Activated CD4-positive, alpha-beta T cell treated with anti-CD3 and anti-CD28 coated beads for 36 hours (primary cell): ENCODE measurements around the gene TMEM128. TPM values are rescaled to one million over a fixed set of nuclear protein-coding genes. Genes with fewer than 3 reads are reported as not detected.

Experiments
- ATAC-seq: fragments of 200-7000 bp; cut with Tn5 transposase; one replicate; pipeline ENCODE4 v1.10.0; 2021; ENCODE audit warnings: mild to moderate bottlenecking, moderate library complexity
- CTCF ChIA-PET: fragments of 350-600 bp; sonication (Branson Sonifier 250); formaldehyde crosslinking; loops from one replicate; lab custom pipeline; 2021; ENCODE audit warnings: antibody characterized with exemption; lab: Charles Lee
- POLR2A ChIA-PET: fragments of 350-600 bp; sonication (Branson Sonifier 250); formaldehyde crosslinking; loops from one replicate; lab custom pipeline; 2021; ENCODE audit warnings: antibody characterized with exemption, inconsistent platforms; lab: Charles Lee
- DNase-seq: peaks from one replicate; pipeline ENCODE4 v3.0.0-alpha.2; 2020
- H3K27ac Mint-ChIP-seq: one replicate; pipeline ENCODE4 v1.8.0; 2021; ENCODE audit warnings: mixed read lengths
- H3K27me3 Mint-ChIP-seq: one replicate; pipeline ENCODE4 v1.8.0; 2021; ENCODE audit warnings: mixed read lengths
- H3K36me3 Mint-ChIP-seq: one replicate; pipeline ENCODE4 v1.8.0; 2021; ENCODE audit warnings: low read depth, mixed read lengths
- H3K4me1 Mint-ChIP-seq: one replicate; pipeline ENCODE4 v1.8.0; 2021; ENCODE audit warnings: mixed read lengths
- H3K4me3 Mint-ChIP-seq: one replicate; pipeline ENCODE4 v1.8.0; 2021; ENCODE audit warnings: mild to moderate bottlenecking, moderate library complexity, mixed read lengths
- H3K9me3 Mint-ChIP-seq: one replicate; pipeline ENCODE4 v1.8.0; 2021; ENCODE audit warnings: low read depth, mixed read lengths
- intact Hi-C, 2 experiments: fragments of 100-400 bp; cut with DNase I in 1 of 2; cut with micrococcal nuclease in 1 of 2; formaldehyde crosslinking; loops; one replicate each; pipeline versions ENCODE4 v1.14.2 to v1.15.1; 2022 to 2024; cut with DNase I, micrococcal nuclease
- total RNA-seq, 2 experiments: library from RNA; stranded (reverse); gene quantifications; one replicate each; pipeline ENCODE4 v1.2.3, GENCODE V29; 2021

The TMEM128 gene, protein sequence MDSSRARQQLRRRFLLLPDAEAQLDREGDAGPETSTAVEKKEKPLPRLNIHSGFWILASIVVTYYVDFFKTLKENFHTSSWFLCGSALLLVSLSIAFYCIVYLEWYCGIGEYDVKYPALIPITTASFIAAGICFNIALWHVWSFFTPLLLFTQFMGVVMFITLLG
- 10 to 100 TPM; 14.6 to 25.3 TPM for total RNA-seq

DNA sequence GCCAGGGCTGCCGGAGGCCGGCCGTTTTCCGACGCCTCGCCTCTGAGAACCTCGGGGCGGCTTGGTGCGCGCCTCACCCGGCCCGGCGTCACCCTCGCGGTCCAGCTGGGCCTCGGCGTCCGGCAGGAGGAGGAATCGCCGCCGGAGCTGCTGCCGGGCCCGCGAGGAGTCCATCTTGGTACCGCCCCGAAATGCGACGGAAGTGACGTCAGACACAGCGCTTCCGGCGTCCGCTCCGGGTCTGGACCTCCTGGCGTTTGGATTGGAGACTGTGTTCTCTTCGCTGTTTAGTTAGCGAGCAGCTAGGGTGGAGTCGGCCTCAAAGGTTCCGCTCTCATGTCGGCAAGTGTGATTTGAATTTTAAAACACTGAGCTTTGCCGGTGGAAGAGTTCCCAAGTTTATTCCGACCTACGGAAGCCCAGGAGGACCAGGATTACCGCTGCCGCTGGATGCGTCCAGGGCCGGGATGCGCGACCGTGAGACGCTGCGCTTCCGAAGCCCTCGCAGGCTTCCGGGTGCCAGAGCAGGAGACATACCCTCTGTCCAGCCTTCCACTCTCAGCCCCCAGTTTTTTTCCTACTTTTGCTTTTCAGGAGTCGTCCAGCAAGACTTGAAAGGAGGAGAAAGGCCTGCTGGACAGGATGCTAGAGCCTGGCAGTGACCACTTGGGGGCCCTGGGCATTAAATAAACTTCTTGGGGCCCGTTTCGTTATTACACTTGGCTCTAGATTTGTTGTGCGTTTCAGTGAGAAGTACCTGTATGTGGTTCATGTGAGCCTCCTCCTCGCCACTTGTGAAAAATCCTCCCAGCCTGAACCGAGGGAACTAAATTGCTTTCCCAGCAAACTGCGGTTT lies at the start of gene TMEM128:
TMEM128 (minus strand) TSS at position 195 of the 856 bp plus-strand sequence; CDS start at position 174, 21 bp downstream.
- intact Hi-C loops = loop anchor here (1.0 to 5.0 kb wide), 8 partner anchors 42 to 1831 kb away; partner anchors contain the start of genes LYAR (in 2 of the 2), STX18 (in 2 of the 2), ZBTB49 (in 2 of the 2) and CFAP99 (in 1 of the 2)
- Mint-ChIP-seq H3K4me1 (peaks cover 26% of the 10 kb centered on the region), H3K36me3 (peaks cover 26% of the 10 kb centered on the region), H3K27ac (peak within 1 kb of the TSS; percentile 98), H3K4me3 (peak within 1 kb of the TSS; percentile 98), H3K27me3 (no peaks in the 10 kb centered on the region), H3K9me3 (no peaks in the 10 kb centered on the region)
- DNase-seq (peak; percentile 95), ATAC-seq (peak; percentile 98)
- ChIA-PET CTCF (interaction anchor here (1.0 to 3.2 kb wide), 5 partner anchors 12 to 88 kb away, joined by 3 to 14 read pairs (median 5); no protein-coding TSS in a partner anchor), POLR2A (no interaction called here)

GRCh38 chr4:4296283-4296846 lies 48.3 kb upstream of the TMEM128 start:
- H3K4me3 Mint-ChIP-seq = no peak overlapping the region
- H3K36me3 Mint-ChIP-seq = peaks cover 15% of the 10 kb centered on the region
- H3K9me3 Mint-ChIP-seq = peaks cover 2% of the 10 kb centered on the region
- POLR2A ChIA-PET = no interaction called here
- intact Hi-C loops = no loop called here
- H3K4me1 Mint-ChIP-seq = peaks cover 24% of the 10 kb centered on the region
- no peak overlapping the region for H3K27ac Mint-ChIP-seq
- CTCF ChIA-PET = interaction anchor here (1.3 kb wide), 1 partner anchor 44 kb away, joined by 3 read pairs; no protein-coding TSS in a partner anchor
- H3K27me3 Mint-ChIP-seq = no peaks in the 10 kb centered on the region
- DNase-seq (no peak), ATAC-seq (no peak)

DNA sequence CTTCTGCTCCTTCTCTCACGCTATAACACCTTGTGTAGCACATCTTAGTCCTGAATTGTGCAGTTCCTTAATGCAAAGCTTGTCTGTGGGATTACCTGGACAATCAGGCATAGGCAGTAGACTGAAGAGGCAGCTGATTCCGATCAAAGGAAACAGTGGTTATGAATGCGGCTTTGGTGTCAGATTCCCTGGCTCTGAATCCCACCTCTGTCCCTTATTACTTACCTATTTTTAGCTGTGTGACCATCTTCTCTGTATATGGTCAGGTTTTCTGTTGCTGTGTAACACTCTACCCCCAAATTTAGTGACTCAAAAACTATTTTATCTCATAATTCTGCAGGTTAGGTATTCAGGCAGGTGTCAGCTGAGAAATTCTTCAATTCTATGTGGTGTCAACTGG lies 45.3 kb upstream of the TMEM128 start:
- ChIA-PET CTCF (interaction anchor here (0.6 kb wide), 1 partner anchor 1852 kb away, joined by 4 read pairs; no protein-coding TSS in a partner anchor), POLR2A (interaction anchor here (0.8 kb wide), 1 partner anchor 10 kb away, joined by 3 read pairs; no protein-coding TSS in a partner anchor)
- H3K27me3 Mint-ChIP-seq = no peaks in the 10 kb centered on the region
- H3K4me3 Mint-ChIP-seq = no peak overlapping the region
- peaks cover 2% of the 10 kb centered on the region for H3K9me3 Mint-ChIP-seq
- intact Hi-C loops = loop anchor here in 1 of 2 experiments (5.0 kb wide), 2 partner anchors 1001 to 1974 kb away; partner anchors contain the start of genes RGS12 and WFS1
- peaks cover 17% of the 10 kb centered on the region for H3K36me3 Mint-ChIP-seq
- no peak for ATAC-seq
- no peak for DNase-seq
- H3K4me1 Mint-ChIP-seq = peaks cover 39% of the 10 kb centered on the region
- H3K27ac Mint-ChIP-seq = no peak overlapping the region

DNA sequence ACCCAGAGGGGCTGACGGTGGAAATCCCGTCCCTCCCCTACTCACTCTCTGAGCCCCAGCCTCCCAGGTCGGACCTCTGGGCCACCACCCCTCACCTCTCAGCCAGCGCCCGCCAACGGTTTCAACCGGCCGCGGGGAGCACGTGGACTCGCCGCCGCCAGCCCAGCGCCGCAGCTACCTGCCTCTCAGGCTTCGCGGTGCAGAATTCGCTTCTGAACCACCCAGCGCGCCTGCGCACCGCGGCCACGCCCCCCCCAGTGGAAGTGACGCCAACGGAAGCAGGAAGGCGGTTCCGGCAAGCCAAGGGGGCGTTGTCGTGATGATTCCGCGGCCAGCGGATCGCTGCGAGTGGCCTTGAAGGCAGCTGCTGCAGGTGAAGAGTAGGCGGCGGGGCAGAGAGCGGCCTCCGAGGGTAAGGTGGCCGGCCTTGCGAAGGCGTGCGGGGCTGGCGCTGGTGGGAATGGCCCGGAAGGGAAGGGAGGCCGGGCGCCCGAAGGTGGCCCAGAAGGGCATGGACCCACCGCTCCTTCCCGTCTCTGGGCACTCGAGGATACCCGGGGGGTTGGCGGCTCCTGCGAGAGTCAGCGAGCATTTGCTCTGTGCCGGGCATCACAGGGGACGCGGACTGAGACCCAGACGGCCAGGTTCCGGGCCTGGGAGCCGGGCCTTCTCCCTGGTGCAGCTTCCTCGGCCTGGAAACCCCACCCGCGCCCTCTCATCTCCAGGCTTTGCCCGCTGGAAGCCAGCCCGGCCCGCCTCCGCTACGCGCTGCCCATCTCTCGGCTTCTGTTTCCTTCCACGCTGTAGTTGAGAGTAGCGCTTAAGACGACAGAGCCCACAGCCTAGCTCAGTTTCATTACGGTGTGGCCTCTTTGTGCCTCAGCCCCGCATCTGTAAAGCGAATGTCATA lies 42.2 kb upstream of the TMEM128 start, which contains the start of the genes LYAR and ZBTB49:
LYAR (minus strand) TSS at position 214 of the 910 bp plus-strand sequence. CDS start 6,412 bp downstream, outside the sequence.
ZBTB49 (plus strand) TSS at position 311 of the 910 bp plus-strand sequence. CDS start 9,695 bp downstream, outside the sequence.
- CTCF ChIA-PET = no interaction called here
- POLR2A ChIA-PET = no interaction called here
- peak; percentile 98 for DNase-seq
- H3K36me3 Mint-ChIP-seq = peaks cover 24% of the 10 kb centered on the region
- H3K27me3 Mint-ChIP-seq = no peaks in the 10 kb centered on the region
- H3K9me3 Mint-ChIP-seq = peaks cover 2% of the 10 kb centered on the region
- H3K4me1 Mint-ChIP-seq = peaks cover 35% of the 10 kb centered on the region
- H3K4me3 Mint-ChIP-seq = peak within 1 kb of the TSS; percentile 93
- peak; percentile 95 for ATAC-seq
- intact Hi-C loops = loop anchor here (1.0 to 5.0 kb wide), 7 partner anchors 42 to 1977 kb away; partner anchors contain the start of genes TMEM128 (in 2 of the 2), LRPAP1 (in 1 of the 2), RGS12 (in 1 of the 2) and STX18 (in 1 of the 2)
- peak within 1 kb of the TSS; percentile 77 for H3K27ac Mint-ChIP-seq

- peaks cover 25% of the 10 kb centered on the region for H3K36me3 Mint-ChIP-seq
- DNase-seq (peak; percentile 13), ATAC-seq (peak; percentile 20)
- CTCF ChIA-PET = no interaction called here
- intact Hi-C loops = loop anchor here in 1 of 2 experiments (5.0 kb wide), 1 partner anchor 757 kb away; the partner anchor contains the start of gene LRPAP1
- peak overlapping the region; percentile 93 for H3K4me3 Mint-ChIP-seq
- no peaks in the 10 kb centered on the region for H3K27me3 Mint-ChIP-seq
- H3K4me1 Mint-ChIP-seq = peaks cover 31% of the 10 kb centered on the region
- H3K9me3 Mint-ChIP-seq = no peaks in the 10 kb centered on the region
- POLR2A ChIA-PET = no interaction called here
- H3K27ac Mint-ChIP-seq = peak overlapping the region; percentile 62
Measured at GRCh38 chr4:4289597-4289940, 41.5 kb upstream of the TMEM128 start.

DNA sequence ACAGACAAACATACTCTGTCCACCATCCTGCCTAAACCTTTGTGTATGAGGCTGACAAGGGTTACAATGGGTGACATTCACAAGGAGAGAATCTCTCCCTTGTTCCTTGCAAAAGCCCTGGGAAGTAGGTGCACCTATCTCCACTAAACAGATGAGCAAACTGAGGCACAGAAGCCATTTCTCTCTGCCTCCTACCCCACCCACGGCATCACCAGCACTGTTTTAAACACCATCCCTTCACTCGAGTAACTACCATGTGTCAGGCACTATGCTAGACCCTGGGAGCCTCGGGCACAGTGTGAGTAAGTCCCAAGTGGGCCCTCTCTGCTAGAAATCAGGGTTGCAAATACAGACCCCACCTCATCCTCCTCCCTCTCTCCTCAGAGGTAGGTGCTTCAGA lies 41.0 kb upstream of the TMEM128 start:
- H3K27me3 Mint-ChIP-seq = no peaks in the 10 kb centered on the region
- ATAC-seq = no peak
- H3K4me3 Mint-ChIP-seq = peak overlapping the region; percentile 93
- peaks cover 31% of the 10 kb centered on the region for H3K4me1 Mint-ChIP-seq
- H3K36me3 Mint-ChIP-seq = peaks cover 25% of the 10 kb centered on the region
- intact Hi-C loops = loop anchor here in 1 of 2 experiments (5.0 kb wide), 1 partner anchor 757 kb away; the partner anchor contains the start of gene LRPAP1
- no peaks in the 10 kb centered on the region for H3K9me3 Mint-ChIP-seq
- POLR2A ChIA-PET = no interaction called here
- peak overlapping the region; percentile 62 for H3K27ac Mint-ChIP-seq
- peak; percentile 22 for DNase-seq
- CTCF ChIA-PET = no interaction called here

DNA sequence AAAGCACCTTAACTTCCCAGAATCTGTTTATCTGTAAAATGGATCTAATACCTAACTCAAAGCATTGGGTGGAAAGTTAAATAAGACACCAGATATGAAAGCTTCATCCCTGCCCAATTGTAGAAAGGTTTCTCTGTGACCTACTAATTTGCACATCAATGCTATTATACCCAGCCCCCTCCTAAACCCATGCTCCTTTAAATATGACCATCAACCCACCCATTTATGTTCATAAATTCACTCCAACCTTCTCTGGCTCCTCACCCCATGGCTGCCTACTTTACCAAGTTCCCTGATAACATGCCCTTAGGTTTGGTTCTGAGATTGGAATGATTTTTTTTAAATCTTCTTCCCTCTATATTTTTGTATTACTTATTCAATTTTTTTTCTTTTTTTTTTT lies 40.1 kb upstream of the TMEM128 start:
- ChIA-PET CTCF (interaction anchor here (0.6 kb wide), 1 partner anchor 938 kb away, joined by 4 read pairs; no protein-coding TSS in a partner anchor), POLR2A (no interaction called here)
- H3K36me3 Mint-ChIP-seq = peaks cover 25% of the 10 kb centered on the region
- intact Hi-C loops = loop anchor here in 1 of 2 experiments (5.0 kb wide), 1 partner anchor 756 kb away; the partner anchor contains the start of gene LRPAP1
- no peak for ATAC-seq
- peak overlapping the region; percentile 93 for H3K4me3 Mint-ChIP-seq
- H3K4me1 Mint-ChIP-seq = peaks cover 31% of the 10 kb centered on the region
- H3K27me3 Mint-ChIP-seq = no peaks in the 10 kb centered on the region
- H3K9me3 Mint-ChIP-seq = no peaks in the 10 kb centered on the region
- H3K27ac Mint-ChIP-seq = no peak overlapping the region
- no peak for DNase-seq

GRCh38 chr4:4284827-4285618 lies 37.0 kb upstream of the TMEM128 start:
- no peaks in the 10 kb centered on the region for H3K9me3 Mint-ChIP-seq
- ChIA-PET POLR2A (interaction anchor here (0.7 kb wide), 1 partner anchor 22 kb away, joined by 3 read pairs; no protein-coding TSS in a partner anchor), CTCF (interaction anchor here (0.6 to 0.9 kb wide), 3 partner anchors 12 to 30 kb away, joined by 3 to 4 read pairs (median 4); no protein-coding TSS in a partner anchor)

GRCh38 chr4:4281787-4282186 lies 33.8 kb upstream of the TMEM128 start:
- DNase-seq (no peak), ATAC-seq (no peak)
- Mint-ChIP-seq H3K4me1 (peaks cover 5% of the 10 kb centered on the region), H3K36me3 (peaks cover 55% of the 10 kb centered on the region), H3K27ac (no peak overlapping the region), H3K4me3 (no peak overlapping the region), H3K9me3 (no peaks in the 10 kb centered on the region), H3K27me3 (no peaks in the 10 kb centered on the region)
- ChIA-PET CTCF (interaction anchor here (1.0 to 1.1 kb wide), 2 partner anchors 15 to 22 kb away, joined by 3 read pairs; no protein-coding TSS in a partner anchor), POLR2A (interaction anchor here (0.5 kb wide), 1 partner anchor 16 kb away, joined by 3 read pairs; no protein-coding TSS in a partner anchor)
- intact Hi-C loops = no loop called here

More at GRCh38 chr4:4284827-4285618, 37.0 kb upstream of the TMEM128 start:
- H3K27ac Mint-ChIP-seq = no peak overlapping the region
- H3K36me3 Mint-ChIP-seq = peaks cover 45% of the 10 kb centered on the region
- peaks cover 17% of the 10 kb centered on the region for H3K4me1 Mint-ChIP-seq
- H3K27me3 Mint-ChIP-seq = no peaks in the 10 kb centered on the region
- intact Hi-C loops = loop anchor here in 1 of 2 experiments (5.0 kb wide), 1 partner anchor 753 kb away; the partner anchor contains the start of gene LRPAP1
- no peak overlapping the region for H3K4me3 Mint-ChIP-seq
- no peak for DNase-seq
- ATAC-seq = no peak
